Hepatocyte (in vitro differentiated cells): ENCODE data around the gene PTPRM.

Experiments used
- EZH2 ChIP-seq: fragments of 200-600 bp; sonication (generic); IDR thresholded peaks from 2 replicates; pipeline ENCODE4 v1.6.1; 2016; ENCODE audit warnings: antibody characterized with exemption, mild to moderate bottlenecking, borderline replicate concordance
- EZH2phosphoT487 ChIP-seq: fragments of 200-600 bp; sonication (generic); IDR thresholded peaks from one replicate; pipeline ENCODE4 v1.6.1; 2018; ENCODE audit warnings: antibody characterized with exemption, mild to moderate bottlenecking, low read depth, moderate library complexity; ENCODE audit not compliant: unreplicated experiment, severe bottlenecking
- TF ChIP-seq, protein P1 (sequence below): fragments of 200-600 bp; sonication (generic); IDR thresholded peaks from 2 replicates; pipeline ENCODE4 v1.5.1; 2016; ENCODE audit warnings: antibody characterized with exemption, mild to moderate bottlenecking; ENCODE audit not compliant: poor library complexity

DNA sequence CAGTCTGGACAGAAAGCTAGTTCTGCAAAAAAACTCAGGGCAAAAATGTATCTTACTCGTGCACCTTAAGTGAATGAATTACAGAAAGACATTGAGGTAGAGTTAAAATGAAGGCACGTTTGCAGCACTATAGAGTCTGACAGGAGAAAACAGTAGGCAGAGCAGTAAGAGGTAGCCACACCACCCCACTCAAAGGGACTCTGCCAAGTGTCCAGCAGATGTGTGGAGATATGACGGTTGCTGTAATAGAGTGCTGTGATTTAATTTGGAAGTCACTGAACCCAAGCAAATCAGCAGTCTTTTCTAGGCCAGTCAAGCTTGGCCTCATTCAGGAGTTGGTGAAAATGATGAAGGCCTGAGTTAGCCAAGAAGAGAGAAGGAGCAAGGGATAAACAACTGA, 464.4 kb downstream of the PTPRM start:
- TF ChIP-seq, protein P1, sequence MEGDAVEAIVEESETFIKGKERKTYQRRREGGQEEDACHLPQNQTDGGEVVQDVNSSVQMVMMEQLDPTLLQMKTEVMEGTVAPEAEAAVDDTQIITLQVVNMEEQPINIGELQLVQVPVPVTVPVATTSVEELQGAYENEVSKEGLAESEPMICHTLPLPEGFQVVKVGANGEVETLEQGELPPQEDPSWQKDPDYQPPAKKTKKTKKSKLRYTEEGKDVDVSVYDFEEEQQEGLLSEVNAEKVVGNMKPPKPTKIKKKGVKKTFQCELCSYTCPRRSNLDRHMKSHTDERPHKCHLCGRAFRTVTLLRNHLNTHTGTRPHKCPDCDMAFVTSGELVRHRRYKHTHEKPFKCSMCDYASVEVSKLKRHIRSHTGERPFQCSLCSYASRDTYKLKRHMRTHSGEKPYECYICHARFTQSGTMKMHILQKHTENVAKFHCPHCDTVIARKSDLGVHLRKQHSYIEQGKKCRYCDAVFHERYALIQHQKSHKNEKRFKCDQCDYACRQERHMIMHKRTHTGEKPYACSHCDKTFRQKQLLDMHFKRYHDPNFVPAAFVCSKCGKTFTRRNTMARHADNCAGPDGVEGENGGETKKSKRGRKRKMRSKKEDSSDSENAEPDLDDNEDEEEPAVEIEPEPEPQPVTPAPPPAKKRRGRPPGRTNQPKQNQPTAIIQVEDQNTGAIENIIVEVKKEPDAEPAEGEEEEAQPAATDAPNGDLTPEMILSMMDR = no peak
- TF ChIP-seq EZH2 (no peak), EZH2phosphoT487 (no peak)
